DOHH2 (cell line): ENCODE measurements around the gene CHST1.

ENCODE experiments used
- H3F3A ChIP-seq: fragments of 200-600 bp; sonication (generic), shearing (Covaris generic); 2 replicates; pipeline ENCODE4 v1.6.0; 2016; ENCODE audit warnings: antibody characterized with exemption, mild to moderate bottlenecking; ENCODE audit not compliant: control insufficient read depth, insufficient read depth
- H3K27ac ChIP-seq: fragments of 200-600 bp; sonication (generic); 2 replicates; pipeline ENCODE4 v1.5.1; 2014; ENCODE audit warnings: low read depth, mild to moderate bottlenecking, low read length, moderate library complexity
- H3K27me3 ChIP-seq: fragments of 200-600 bp; sonication (generic); 2 replicates; pipeline ENCODE4 v1.6.1; 2014; ENCODE audit warnings: mild to moderate bottlenecking, low read length, mixed read lengths; ENCODE audit not compliant: control insufficient read depth
- H3K36me3 ChIP-seq: fragments of 200-600 bp; sonication (generic); 2 replicates; pipeline ENCODE4 v1.6.1; 2014; ENCODE audit warnings: mild to moderate bottlenecking, low read length, moderate library complexity, mixed read lengths; ENCODE audit not compliant: control insufficient read depth
- H3K4me1 ChIP-seq: fragments of 200-600 bp; sonication (generic); 2 replicates; pipeline ENCODE4 v1.6.1; 2014; ENCODE audit warnings: mild to moderate bottlenecking, low read length, mixed read lengths; ENCODE audit not compliant: control insufficient read depth
- H3K4me2 ChIP-seq: fragments of 200-600 bp; sonication (generic); 2 replicates; pipeline ENCODE4 v1.6.0; 2014; ENCODE audit warnings: mild to moderate bottlenecking, low read length, moderate library complexity
- H3K4me3 ChIP-seq: fragments of 200-600 bp; sonication (generic); 2 replicates; pipeline ENCODE4 v1.5.1; 2014; ENCODE audit warnings: mild to moderate bottlenecking, low read length, mixed read lengths
- H3K79me2 ChIP-seq: fragments of 200-600 bp; sonication (generic); 2 replicates; pipeline ENCODE4 v1.6.1; 2014; ENCODE audit warnings: mild to moderate bottlenecking, low read length, mixed read lengths; ENCODE audit not compliant: control insufficient read depth
- H3K9me2 ChIP-seq: fragments of 200-600 bp; sonication (generic); replicated peaks from 2 replicates; pipeline ENCODE4 v1.6.1; 2014; ENCODE audit warnings: mild to moderate bottlenecking, low read length, mixed read lengths; ENCODE audit not compliant: control insufficient read depth
- H3K9me3 ChIP-seq: fragments of 200-600 bp; sonication (generic); 2 replicates; pipeline ENCODE4 v1.6.1; 2014; ENCODE audit warnings: antibody characterized with exemption, low read length, mixed read lengths; ENCODE audit not compliant: control insufficient read depth, insufficient read depth
- H4K20me1 ChIP-seq: fragments of 200-600 bp; sonication (generic); 2 replicates; pipeline ENCODE4 v1.6.0; 2014; ENCODE audit warnings: low read depth, mild to moderate bottlenecking, antibody characterized with exemption, low read length, moderate library complexity; ENCODE audit not compliant: control insufficient read depth, insufficient read depth
- CTCF ChIP-seq: fragments of 200-600 bp; sonication (generic); IDR thresholded peaks from one replicate; pipeline ENCODE4 v1.5.1; 2014; ENCODE audit warnings: antibody characterized with exemption, mild to moderate bottlenecking, low read depth, low read length; ENCODE audit not compliant: poor library complexity, severe bottlenecking
- EZH2phosphoT487 ChIP-seq: fragments of 200-600 bp; sonication (generic); IDR thresholded peaks from 2 replicates; pipeline ENCODE4 v1.6.1; 2017; ENCODE audit warnings: borderline replicate concordance, mild to moderate bottlenecking, antibody characterized with exemption, low read length, moderate library complexity, mixed read lengths

Gene CHST1

GRCh38 chr11:45665206-45665932 is at the start of gene CHST1:
CHST1 (minus strand) TSS chr11:45665622; CDS start chr11:45650923, 14,699 bp downstream.
- Histone ChIP-seq H3K27ac (no peak within 1 kb of the TSS), H3K4me3 (no peak within 1 kb of the TSS), H3K27me3 (peaks cover 43% of the 10 kb centered on the region), H3K9me3 (no peaks in the 10 kb centered on the region), H3K79me2 (no peaks in the 10 kb centered on the region), H3F3A (no peaks in the 10 kb centered on the region), H4K20me1 (no peaks in the 10 kb centered on the region), H3K4me1 (no peaks in the 10 kb centered on the region), H3K9me2 (no peaks in the 10 kb centered on the region), H3K4me2 (no peak within 1 kb of the TSS), H3K36me3 (no peaks in the 10 kb centered on the region)
- TF ChIP-seq EZH2phosphoT487 (no peak), CTCF (no peak)

GRCh38 chr11:45713573-45713972 is 48.2 kb upstream of the CHST1 start:
- Histone ChIP-seq H3K9me2 (no peaks in the 10 kb centered on the region), H3K27ac (no peak overlapping the region), H3K27me3 (peaks cover 21% of the 10 kb centered on the region), H3K4me1 (no peaks in the 10 kb centered on the region), H3K9me3 (no peaks in the 10 kb centered on the region), H3K36me3 (no peaks in the 10 kb centered on the region), H3K4me3 (no peak overlapping the region), H3K4me2 (no peak overlapping the region), H3K79me2 (no peaks in the 10 kb centered on the region), H3F3A (no peaks in the 10 kb centered on the region), H4K20me1 (no peaks in the 10 kb centered on the region)
- TF ChIP-seq CTCF (no peak), EZH2phosphoT487 (no peak)

- Histone ChIP-seq H3K27me3 (peaks cover 48% of the 10 kb centered on the region), H3K4me1 (no peaks in the 10 kb centered on the region), H3K79me2 (no peaks in the 10 kb centered on the region), H3K4me2 (no peak overlapping the region), H3K9me3 (no peaks in the 10 kb centered on the region), H3K36me3 (no peaks in the 10 kb centered on the region), H3K27ac (no peak overlapping the region), H3K9me2 (no peaks in the 10 kb centered on the region), H3K4me3 (no peak overlapping the region), H4K20me1 (no peaks in the 10 kb centered on the region), H3F3A (no peaks in the 10 kb centered on the region)
- TF ChIP-seq EZH2phosphoT487: no peak
- TF ChIP-seq CTCF: no peak
Measured at GRCh38 chr11:45710561-45710960, 45.1 kb upstream of the CHST1 start.
